ENCODE measurements around the gene ADCYAP1R1.

GRCh38 chr7:31022726-31023125 is 29.4 kb upstream of the ADCYAP1R1 start:
- TF ChIP-seq, protein P1, sequence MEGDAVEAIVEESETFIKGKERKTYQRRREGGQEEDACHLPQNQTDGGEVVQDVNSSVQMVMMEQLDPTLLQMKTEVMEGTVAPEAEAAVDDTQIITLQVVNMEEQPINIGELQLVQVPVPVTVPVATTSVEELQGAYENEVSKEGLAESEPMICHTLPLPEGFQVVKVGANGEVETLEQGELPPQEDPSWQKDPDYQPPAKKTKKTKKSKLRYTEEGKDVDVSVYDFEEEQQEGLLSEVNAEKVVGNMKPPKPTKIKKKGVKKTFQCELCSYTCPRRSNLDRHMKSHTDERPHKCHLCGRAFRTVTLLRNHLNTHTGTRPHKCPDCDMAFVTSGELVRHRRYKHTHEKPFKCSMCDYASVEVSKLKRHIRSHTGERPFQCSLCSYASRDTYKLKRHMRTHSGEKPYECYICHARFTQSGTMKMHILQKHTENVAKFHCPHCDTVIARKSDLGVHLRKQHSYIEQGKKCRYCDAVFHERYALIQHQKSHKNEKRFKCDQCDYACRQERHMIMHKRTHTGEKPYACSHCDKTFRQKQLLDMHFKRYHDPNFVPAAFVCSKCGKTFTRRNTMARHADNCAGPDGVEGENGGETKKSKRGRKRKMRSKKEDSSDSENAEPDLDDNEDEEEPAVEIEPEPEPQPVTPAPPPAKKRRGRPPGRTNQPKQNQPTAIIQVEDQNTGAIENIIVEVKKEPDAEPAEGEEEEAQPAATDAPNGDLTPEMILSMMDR (IDR thresholded peaks at IDR 0.05) = no peak
- TF ChIP-seq EP300 (IDR thresholded peaks at IDR 0.05; ENCODE audit: low read depth) (no peak), POLR2AphosphoS5 (IDR thresholded peaks at IDR 0.05) (no peak), POLR2A (IDR thresholded peaks at IDR 0.05) (no peak)
